H9 (cell line): ENCODE data around the gene PLA2G4D. TPM values are rescaled to one million over a fixed set of nuclear protein-coding genes. Genes with fewer than 3 reads are reported as not detected.

Experiments
- DNase-seq: peaks from one replicate; pipeline ENCODE4 v3.0.0-alpha.2; 2017
- H2AFZ ChIP-seq: one replicate; pipeline ENCODE4 v1.6.1; 2013; ENCODE audit warnings: mild to moderate bottlenecking, low read length, control low read depth, moderate library complexity
- H2AK5ac ChIP-seq: 2 replicates; pipeline ENCODE4 v1.6.1; 2013; ENCODE audit warnings: low read length, control low read depth, mixed read lengths; ENCODE audit not compliant: insufficient read length
- H2BK120ac ChIP-seq: one replicate; pipeline ENCODE4 v1.6.1; 2013; ENCODE audit warnings: low read depth, mild to moderate bottlenecking, low read length, control low read depth, inconsistent platforms; ENCODE audit not compliant: poor library complexity, severe bottlenecking
- H2BK12ac ChIP-seq: 2 replicates; pipeline ENCODE4 v1.6.1; 2013; ENCODE audit warnings: low read length, control low read depth, mixed read lengths, low read depth; ENCODE audit not compliant: insufficient read length
- H2BK15ac ChIP-seq: 2 replicates; pipeline ENCODE4 v1.6.1; 2013; ENCODE audit warnings: low read depth, low read length, control low read depth
- H2BK20ac ChIP-seq: one replicate; pipeline ENCODE4 v1.6.1; 2013; ENCODE audit warnings: low read depth, mild to moderate bottlenecking, low read length, control low read depth, inconsistent platforms; ENCODE audit not compliant: poor library complexity, severe bottlenecking
- H2BK5ac ChIP-seq: 2 replicates; pipeline ENCODE4 v1.6.1; 2013; ENCODE audit warnings: low read length, control low read depth, mixed read lengths; ENCODE audit not compliant: insufficient read length
- H3K14ac ChIP-seq: 2 replicates; pipeline ENCODE4 v1.6.1; 2013; ENCODE audit warnings: low read length, control low read depth; ENCODE audit not compliant: insufficient read depth
- H3K18ac ChIP-seq: 2 replicates; pipeline ENCODE4 v1.6.1; 2013; ENCODE audit warnings: low read depth, mild to moderate bottlenecking, mixed read lengths, low read length, control low read depth; ENCODE audit not compliant: insufficient read length
- H3K23ac ChIP-seq: 2 replicates; pipeline ENCODE4 v1.6.1; 2013; ENCODE audit warnings: low read length, control low read depth, mixed read lengths, low read depth; ENCODE audit not compliant: insufficient read length
- H3K23me2 ChIP-seq: 2 replicates; pipeline ENCODE4 v1.6.1; 2013; ENCODE audit warnings: low read depth, mild to moderate bottlenecking, mixed read lengths, low read length, control low read depth; ENCODE audit not compliant: insufficient read length, poor library complexity, severe bottlenecking
- H3K27ac ChIP-seq: 2 replicates; pipeline ENCODE4 v1.5.1; 2013; ENCODE audit warnings: low read length, control low read depth, mixed read lengths, low read depth; ENCODE audit not compliant: insufficient read length
- H3K27me3 ChIP-seq: 2 replicates; pipeline ENCODE4 v1.6.1; 2013; ENCODE audit warnings: low read length, control low read depth, inconsistent platforms; ENCODE audit not compliant: insufficient read depth
- H3K4ac ChIP-seq: 2 replicates; pipeline ENCODE4 v1.6.1; 2013; ENCODE audit warnings: low read depth, mild to moderate bottlenecking, control low read depth, inconsistent platforms, low read length, moderate library complexity
- H3K4me1 ChIP-seq: 2 replicates; pipeline ENCODE4 v1.6.1; 2013; ENCODE audit warnings: low read length, control low read depth, inconsistent platforms; ENCODE audit not compliant: insufficient read depth
- H3K4me2 ChIP-seq: 2 replicates; pipeline ENCODE4 v1.6.1; 2013; ENCODE audit warnings: low read length, control low read depth, mixed read lengths; ENCODE audit not compliant: insufficient read length, insufficient read depth
- H3K56ac ChIP-seq: 2 replicates; pipeline ENCODE4 v1.6.1; 2013; ENCODE audit warnings: low read depth, mild to moderate bottlenecking, mixed read lengths, low read length, control low read depth; ENCODE audit not compliant: insufficient read length
- H3K79me1 ChIP-seq: 2 replicates; pipeline ENCODE4 v1.6.1; 2013; ENCODE audit warnings: low read depth, mild to moderate bottlenecking, moderate library complexity, low read length, control low read depth, inconsistent platforms; ENCODE audit not compliant: insufficient read depth, poor library complexity, severe bottlenecking
- H3K79me2 ChIP-seq: 2 replicates; pipeline ENCODE4 v1.6.1; 2013; ENCODE audit warnings: low read length, control low read depth, inconsistent platforms; ENCODE audit not compliant: insufficient read depth
- H3K9ac ChIP-seq: 2 replicates; pipeline ENCODE4 v1.6.1; 2013; ENCODE audit warnings: low read length, control low read depth, mixed read lengths; ENCODE audit not compliant: insufficient read length; ENCODE audit errors: extremely low read depth
- H3K9me3 ChIP-seq: one replicate; pipeline ENCODE4 v1.6.1; 2013; ENCODE audit warnings: low read depth, low read length, inconsistent platforms; ENCODE audit not compliant: control insufficient read depth
- H3T11ph ChIP-seq: one replicate; pipeline ENCODE4 v1.6.1; 2013; ENCODE audit warnings: mild to moderate bottlenecking, low read length, control low read depth, inconsistent platforms
- H4K20me1 ChIP-seq: one replicate; pipeline ENCODE4 v1.6.1; 2013; ENCODE audit not compliant: control insufficient read depth, insufficient read length, insufficient read depth
- H4K5ac ChIP-seq: 2 replicates; pipeline ENCODE4 v1.6.1; 2013; ENCODE audit warnings: low read depth, mild to moderate bottlenecking, mixed read lengths, low read length, control low read depth; ENCODE audit not compliant: insufficient read length
- H4K8ac ChIP-seq: replicated peaks from 2 replicates; pipeline ENCODE4 v1.6.1; 2013; ENCODE audit warnings: low read length, control low read depth, mixed read lengths, low read depth; ENCODE audit not compliant: insufficient read length
- H4K91ac ChIP-seq: 2 replicates; pipeline ENCODE4 v1.6.1; 2013; ENCODE audit warnings: low read depth, mild to moderate bottlenecking, moderate library complexity, mixed read lengths, low read length, control low read depth; ENCODE audit not compliant: insufficient read length
- H3K27ac Mint-ChIP-seq, 3 experiments: 2 replicates in 2 of 3; 3 replicates in 1 of 3; pipeline ENCODE4 v1.8.0; 2020 to 2021; ENCODE audit warnings: mixed read lengths in 3 of 3, mild to moderate bottlenecking in 1 of 3, moderate library complexity in 1 of 3
- H3K27me3 Mint-ChIP-seq: 2 replicates; pipeline ENCODE4 v1.8.0; 2021; ENCODE audit warnings: low read depth, mild to moderate bottlenecking, moderate library complexity, mixed read lengths
- H3K36me3 Mint-ChIP-seq, 3 experiments: 2 replicates in 2 of 3; 3 replicates in 1 of 3; pipeline ENCODE4 v1.8.0; 2020 to 2021; ENCODE audit warnings: low read depth in 3 of 3, mixed read lengths in 3 of 3; ENCODE audit not compliant: insufficient read depth in 1 of 3
- H3K4me1 Mint-ChIP-seq, 2 experiments: 2 replicates each; pipeline ENCODE4 v1.8.0; 2020; ENCODE audit warnings: mixed read lengths in 2 of 2
- H3K4me3 Mint-ChIP-seq, 2 experiments: 2 replicates in 1 of 2; 3 replicates in 1 of 2; pipeline ENCODE4 v1.8.0; 2020 to 2021; ENCODE audit warnings: mild to moderate bottlenecking in 2 of 2, mixed read lengths in 2 of 2, moderate library complexity in 1 of 2
- H3K9me3 Mint-ChIP-seq, 2 experiments: 2 replicates in 1 of 2; 3 replicates in 1 of 2; pipeline ENCODE4 v1.8.0; 2020; ENCODE audit warnings: mild to moderate bottlenecking in 2 of 2, mixed read lengths in 2 of 2, moderate library complexity in 1 of 2
- WGBS: extraction: QIAGEN DNeasy Blood & Tissue Kit; methylation state at CpG from one replicate; pipeline ENCODE4 v1.1.7; 2013; ENCODE audit warnings: missing lambda C conversion rate, low lambda C conversion rate, mixed read lengths; ENCODE audit not compliant: insufficient read length; ENCODE audit errors: extremely low coverage; 5-methylcytosine and 5-hydroxymethylcytosine counted together
- total RNA-seq: library from RNA; stranded (reverse); gene quantifications from 2 replicates; pipeline ENCODE4 v1.2.1, GENCODE V29; 2021
- TF ChIP-seq, protein P1 (sequence below): fragments of 200-600 bp; sonication (generic); conservative IDR thresholded peaks from 3 replicates; pipeline ENCODE4 v1.8.0; 2021; ENCODE audit warnings: antibody characterized with exemption, mild to moderate bottlenecking

Gene PLA2G4D
- total RNA-seq, 1 experiment from 2014 or later, result 0.33 TPM

- no peak overlapping the region for H3K4ac ChIP-seq
- H2AK5ac ChIP-seq, result no peak overlapping the region
- WGBS, result no CpG with 5 or more reads among the region's 18 CpGs
- H4K5ac ChIP-seq, result no peak overlapping the region
- H2BK12ac ChIP-seq, result no peak overlapping the region
- Mint-ChIP-seq H3K4me1 (peaks cover 31 to 32% of the 10 kb centered on the region in 2 experiments), H3K36me3 (no peaks in the 10 kb centered on the region), H3K27ac (peak overlapping the region in 1 of 3 experiments; percentile 68; a peak in 2 of 7 replicates), H3K27me3 (peaks cover 6% of the 10 kb centered on the region), H3K9me3 (no peaks in the 10 kb centered on the region; a peak in 1 of 5 replicates), H3K4me3 (peak overlapping the region in 1 of 2 experiments; percentile 57; a peak in 2 of 5 replicates)
- no peak overlapping the region for H3K56ac ChIP-seq
- no peak overlapping the region for H3K18ac ChIP-seq
- no peak overlapping the region for H3K14ac ChIP-seq
- H2BK20ac ChIP-seq, result no peak overlapping the region
- TF ChIP-seq, protein P1, sequence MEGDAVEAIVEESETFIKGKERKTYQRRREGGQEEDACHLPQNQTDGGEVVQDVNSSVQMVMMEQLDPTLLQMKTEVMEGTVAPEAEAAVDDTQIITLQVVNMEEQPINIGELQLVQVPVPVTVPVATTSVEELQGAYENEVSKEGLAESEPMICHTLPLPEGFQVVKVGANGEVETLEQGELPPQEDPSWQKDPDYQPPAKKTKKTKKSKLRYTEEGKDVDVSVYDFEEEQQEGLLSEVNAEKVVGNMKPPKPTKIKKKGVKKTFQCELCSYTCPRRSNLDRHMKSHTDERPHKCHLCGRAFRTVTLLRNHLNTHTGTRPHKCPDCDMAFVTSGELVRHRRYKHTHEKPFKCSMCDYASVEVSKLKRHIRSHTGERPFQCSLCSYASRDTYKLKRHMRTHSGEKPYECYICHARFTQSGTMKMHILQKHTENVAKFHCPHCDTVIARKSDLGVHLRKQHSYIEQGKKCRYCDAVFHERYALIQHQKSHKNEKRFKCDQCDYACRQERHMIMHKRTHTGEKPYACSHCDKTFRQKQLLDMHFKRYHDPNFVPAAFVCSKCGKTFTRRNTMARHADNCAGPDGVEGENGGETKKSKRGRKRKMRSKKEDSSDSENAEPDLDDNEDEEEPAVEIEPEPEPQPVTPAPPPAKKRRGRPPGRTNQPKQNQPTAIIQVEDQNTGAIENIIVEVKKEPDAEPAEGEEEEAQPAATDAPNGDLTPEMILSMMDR, result no peak
- H3K9me3 ChIP-seq, result no peaks in the 10 kb centered on the region
- no peak overlapping the region for H2BK15ac ChIP-seq
- H4K8ac ChIP-seq, result no peak overlapping the region
- no peak overlapping the region for H2BK120ac ChIP-seq
- no peaks in the 10 kb centered on the region for H3K79me1 ChIP-seq
- H3K4me1 ChIP-seq, result no peaks in the 10 kb centered on the region; the same call in 1 of the 2 replicates
- peak overlapping the region; percentile 22 for H3K4me2 ChIP-seq
- H3K9ac ChIP-seq, result no peak overlapping the region
- H3K27me3 ChIP-seq, result no peaks in the 10 kb centered on the region
- H2AFZ ChIP-seq, result no peak overlapping the region
- H3T11ph ChIP-seq, result no peak overlapping the region
- no peak overlapping the region for H2BK5ac ChIP-seq
- H4K20me1 ChIP-seq, result no peaks in the 10 kb centered on the region
- DNase-seq, result peak; percentile 67
- no peak overlapping the region for H4K91ac ChIP-seq
- H3K79me2 ChIP-seq, result no peaks in the 10 kb centered on the region
- H3K23me2 ChIP-seq, result no peaks in the 10 kb centered on the region
- H3K23ac ChIP-seq, result no peak overlapping the region
- H3K27ac ChIP-seq, result no peak overlapping the region
These were observed 14.0 kb downstream of the PLA2G4D start for GRCh38 chr15:42080186-42080918.
